Stomach (tissue), 9 donors: ENCODE measurements around the gene CDK17. TPM values are rescaled to one million over a fixed set of nuclear protein-coding genes. Genes with fewer than 3 reads are reported as not detected.

ENCODE experiments used
- DNase-seq, 2 donors: peaks; one replicate each; pipeline versions ENCODE4 v3.0.0 to v3.0.0-alpha.2; 2013 to 2019
- H3K27ac ChIP-seq, 5 donors: fragments of 200-600 bp in 4 of 5; sonication (generic) in 4 of 5; one replicate each; pipeline ENCODE4 v1.5.1; 2013 to 2019; ENCODE audit warnings: mild to moderate bottlenecking in 1 of 5, moderate library complexity in 1 of 5
- H3K27me3 ChIP-seq, 3 donors: fragments of 200-600 bp; sonication (generic); one replicate each; pipeline ENCODE4 v1.5.1; 2017 to 2019; ENCODE audit warnings: mixed run types in 1 of 3
- H3K36me3 ChIP-seq, 4 donors: fragments of 200-600 bp; sonication (generic); 1 replicate in 3 of 4; 2 replicates in 1 of 4; pipeline ENCODE4 v1.5.1; 2016 to 2019
- H3K4me1 ChIP-seq, 4 donors: fragments of 200-600 bp; sonication (generic); one replicate each; pipeline ENCODE4 v1.5.1; 2016 to 2019
- H3K4me3 ChIP-seq, 4 donors: fragments of 200-600 bp; sonication (generic) in 3 of 4; one replicate each; pipeline ENCODE4 v1.5.1; 2016 to 2019; ENCODE audit warnings: mild to moderate bottlenecking in 1 of 4
- H3K9me3 ChIP-seq, 4 donors: fragments of 200-600 bp; sonication (generic); one replicate each; pipeline ENCODE4 v1.5.1; 2016 to 2019
- EP300 ChIP-seq: sonication (generic); formaldehyde crosslinking; IDR thresholded peaks from one replicate; pipeline ENCODE4 v1.6.1; 2017; ENCODE audit warnings: antibody characterized with exemption
- POLR2A ChIP-seq, 4 donors: fragments of 450-650 bp; IDR thresholded peaks; one replicate each; pipeline ENCODE4 v1.6.1; 2016; ENCODE audit warnings: antibody characterized with exemption in 4 of 4, control low read depth in 2 of 4, mild to moderate bottlenecking in 1 of 4, moderate library complexity in 1 of 4
- POLR2AphosphoS5 ChIP-seq, 3 donors: sonication (generic); formaldehyde crosslinking; IDR thresholded peaks; one replicate each; pipeline ENCODE4 v1.6.1; 2016; ENCODE audit warnings: antibody characterized with exemption in 3 of 3
- WGBS, 5 donors: extraction: QIAGEN DNeasy Blood & Tissue Kit in 3 of 5; methylation state at CpG; one replicate each; pipeline versions ENCODE4 v1.1.5 to v1.1.7; 2013 to 2018; 5-methylcytosine and 5-hydroxymethylcytosine counted together
- intact Hi-C: fragments of 100-400 bp; cut with DNase I; formaldehyde crosslinking; loops from one replicate; pipeline ENCODE4 v1.15.1; 2023; ENCODE audit warnings: low total_unique reads
- polyA plus RNA-seq, 3 donors: library from polyadenylated mRNA; stranded (reverse); fragments of 200-250 nt; gene quantifications; one replicate each; pipeline ENCODE4 v1.2.3, GENCODE V29; 2013
- total RNA-seq, 5 donors: library from RNA; depleted of rRNA; stranded (reverse); fragments of >200 nt; gene quantifications; one replicate each; pipeline versions ENCODE4 v1.1.0 to v1.2.3, GENCODE V29; 2014 to 2016
- TF ChIP-seq, protein P1 (sequence below), 7 experiments: fragments of 450-650 bp in 4 of 7; fragments of 200-600 bp in 3 of 7; sonication (generic) in 3 of 7; IDR thresholded peaks; one replicate each; pipeline ENCODE4 v1.5.1; 2016 to 2019; ENCODE audit warnings: antibody characterized with exemption in 7 of 7, control low read depth in 2 of 7, mild to moderate bottlenecking in 1 of 7
- donor health status: healthy with polysubstance abuse.
- donor health status: Bipolar disorder and iron deficiency.
- donor health status: healthy.

Gene CDK17
- total and polyA plus RNA-seq, 8 donors, result 5.4 to 137 (median 40.5) TPM

DNA sequence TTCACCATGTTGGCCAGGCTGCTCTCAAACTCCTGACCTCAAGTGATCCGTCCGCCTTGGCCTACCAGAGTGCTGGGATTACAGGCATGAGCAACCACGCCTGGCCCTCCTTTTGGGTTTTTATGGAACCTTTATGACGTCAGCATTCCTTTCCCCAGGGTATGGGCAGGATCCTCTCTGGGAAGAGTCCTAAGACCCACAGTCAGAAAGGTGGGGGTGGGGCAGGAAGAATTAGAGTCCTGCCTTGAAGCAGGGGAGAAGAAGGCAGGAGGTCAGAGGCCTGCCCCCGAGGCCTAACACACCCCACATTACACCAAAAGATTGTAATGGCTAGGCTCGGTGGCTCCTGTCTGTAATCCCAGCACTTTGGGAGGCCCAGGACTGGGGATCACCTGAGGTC is 30.8 kb upstream of the CDK17 start:
- WGBS, 5 donors, result 89 to 96% (median 91%) methylated on average over 4 to 6 of the region's 6 CpGs
- no peak overlapping the region for H3K4me3 ChIP-seq
- no peaks in the 10 kb centered on the region for H3K9me3 ChIP-seq
- no peaks in the 10 kb centered on the region for H3K27me3 ChIP-seq
- no peaks in the 10 kb centered on the region for H3K36me3 ChIP-seq
- intact Hi-C loops, result no loop called here
- H3K27ac ChIP-seq, result no peak overlapping the region
- H3K4me1 ChIP-seq, result no peaks in the 10 kb centered on the region
- DNase-seq, result no peak
- no peak for TF ChIP-seq POLR2AphosphoS5 (IDR thresholded peaks at IDR 0.05)

DNA sequence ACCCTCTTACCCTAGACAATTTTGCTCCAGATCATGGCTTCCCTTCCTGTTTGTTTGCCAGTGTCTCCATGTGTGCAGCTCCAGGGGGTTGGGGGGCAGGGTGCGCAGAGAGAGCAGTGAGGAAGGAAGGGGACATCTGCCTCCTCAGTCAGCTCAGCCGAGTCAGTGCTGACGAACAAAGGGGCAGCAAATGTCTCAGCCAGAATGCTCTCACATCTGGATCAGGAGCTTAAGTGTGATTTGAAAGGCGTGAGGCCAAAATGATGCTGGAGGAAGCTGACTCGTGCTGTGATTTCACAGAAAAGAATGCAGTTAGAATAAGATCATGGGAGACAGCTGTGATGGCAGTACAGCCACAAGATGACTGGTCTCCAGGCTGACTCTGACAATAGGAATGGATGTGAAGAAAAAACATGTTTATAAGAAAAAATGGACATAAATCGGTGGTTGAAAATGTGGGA is 27.1 kb upstream of the CDK17 start:
- 42 to 63% (median 52%) methylated on average over 6 of the region's 6 CpGs for whole genome bisulfite sequencing, 5 donors
- Histone ChIP-seq H3K36me3 (no peaks in the 10 kb centered on the region), H3K27ac (peak overlapping the region in 4 of 5 donors; percentile 61 to 79 (median 68)), H3K4me1 (no peaks in the 10 kb centered on the region), H3K4me3 (no peak overlapping the region), H3K27me3 (no peaks in the 10 kb centered on the region), H3K9me3 (no peaks in the 10 kb centered on the region)
- DNase-seq, result peak; percentile 33 to 85
- intact Hi-C loops, result no loop called here
- no peak for TF ChIP-seq EP300
- no peak for TF ChIP-seq POLR2A (IDR thresholded peaks at IDR 0.05)
- TF ChIP-seq POLR2AphosphoS5 (IDR thresholded peaks at IDR 0.05), result peak; percentile 20 to 80 (median 54)

DNA sequence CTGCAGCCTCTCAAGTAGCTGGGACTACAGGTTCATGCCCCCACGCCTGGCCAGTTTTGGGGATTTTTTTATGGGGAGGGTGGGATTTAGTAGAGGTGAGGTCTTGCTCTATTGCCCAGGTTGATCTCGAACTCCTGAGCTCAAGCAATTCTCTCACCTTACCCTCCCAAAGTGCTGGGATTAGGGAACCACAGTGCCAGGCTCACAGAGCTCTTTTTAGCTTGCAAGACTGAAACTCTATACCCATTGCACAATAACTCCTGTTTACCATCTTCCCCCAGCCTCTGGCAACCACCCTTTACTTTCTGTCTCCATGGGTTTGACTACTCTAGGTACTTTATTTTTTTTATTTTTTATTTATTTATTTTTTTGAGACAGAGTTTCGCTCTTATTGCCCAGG is 25.7 kb upstream of the CDK17 start:
- intact Hi-C loops, result no loop called here
- Histone ChIP-seq H3K4me3 (no peak overlapping the region), H3K36me3 (no peaks in the 10 kb centered on the region), H3K4me1 (peaks cover 0 to 7% (median 3%) of the 10 kb centered on the region in 4 donors), H3K9me3 (no peaks in the 10 kb centered on the region), H3K27ac (no peak overlapping the region), H3K27me3 (no peaks in the 10 kb centered on the region)
- TF ChIP-seq POLR2A (IDR thresholded peaks at IDR 0.05), result no peak
- TF ChIP-seq POLR2AphosphoS5 (IDR thresholded peaks at IDR 0.05), result no peak
- TF ChIP-seq, protein P1, sequence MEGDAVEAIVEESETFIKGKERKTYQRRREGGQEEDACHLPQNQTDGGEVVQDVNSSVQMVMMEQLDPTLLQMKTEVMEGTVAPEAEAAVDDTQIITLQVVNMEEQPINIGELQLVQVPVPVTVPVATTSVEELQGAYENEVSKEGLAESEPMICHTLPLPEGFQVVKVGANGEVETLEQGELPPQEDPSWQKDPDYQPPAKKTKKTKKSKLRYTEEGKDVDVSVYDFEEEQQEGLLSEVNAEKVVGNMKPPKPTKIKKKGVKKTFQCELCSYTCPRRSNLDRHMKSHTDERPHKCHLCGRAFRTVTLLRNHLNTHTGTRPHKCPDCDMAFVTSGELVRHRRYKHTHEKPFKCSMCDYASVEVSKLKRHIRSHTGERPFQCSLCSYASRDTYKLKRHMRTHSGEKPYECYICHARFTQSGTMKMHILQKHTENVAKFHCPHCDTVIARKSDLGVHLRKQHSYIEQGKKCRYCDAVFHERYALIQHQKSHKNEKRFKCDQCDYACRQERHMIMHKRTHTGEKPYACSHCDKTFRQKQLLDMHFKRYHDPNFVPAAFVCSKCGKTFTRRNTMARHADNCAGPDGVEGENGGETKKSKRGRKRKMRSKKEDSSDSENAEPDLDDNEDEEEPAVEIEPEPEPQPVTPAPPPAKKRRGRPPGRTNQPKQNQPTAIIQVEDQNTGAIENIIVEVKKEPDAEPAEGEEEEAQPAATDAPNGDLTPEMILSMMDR (IDR thresholded peaks at IDR 0.05), result no peak
- no peak for TF ChIP-seq EP300
- WGBS, 5 donors, result 88 to 99% (median 96%) methylated on average over 3 of the region's 3 CpGs
- DNase-seq, result no peak

DNA sequence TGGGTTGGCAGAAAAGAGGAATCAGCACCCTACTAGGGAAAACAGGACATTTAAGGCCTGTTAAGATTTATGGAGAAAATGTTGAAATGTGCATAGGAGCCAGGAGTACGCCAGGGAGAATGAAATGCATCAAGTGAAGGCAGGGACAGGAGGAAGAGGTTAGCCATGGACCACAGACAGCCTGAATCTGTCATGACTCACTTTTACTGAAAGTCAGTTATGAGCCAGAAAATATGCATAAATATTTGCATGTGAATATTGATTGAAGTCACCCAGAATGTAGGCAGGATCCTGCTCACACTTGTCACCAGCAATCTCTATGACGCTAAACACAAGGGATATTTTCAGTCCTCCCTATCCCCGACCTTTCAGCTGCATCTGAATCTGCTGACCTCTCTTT is 25.1 kb upstream of the CDK17 start:
- no peak overlapping the region for H3K4me3 ChIP-seq
- no peak overlapping the region for H3K27ac ChIP-seq
- peaks cover 0 to 9% (median 4%) of the 10 kb centered on the region in 4 donors for H3K4me1 ChIP-seq
- H3K9me3 ChIP-seq, result no peaks in the 10 kb centered on the region
- 68 to 79% (median 73%) methylated on average over 3 of the region's 3 CpGs for WGBS, 5 donors
- H3K36me3 ChIP-seq, result no peaks in the 10 kb centered on the region
- no peak for TF ChIP-seq POLR2A (IDR thresholded peaks at IDR 0.05)
- TF ChIP-seq, protein P1 (IDR thresholded peaks at IDR 0.05), result no peak
- no peak for TF ChIP-seq EP300
- TF ChIP-seq POLR2AphosphoS5 (IDR thresholded peaks at IDR 0.05), result no peak
- intact Hi-C loops, result no loop called here
- no peaks in the 10 kb centered on the region for H3K27me3 ChIP-seq
- DNase-seq, result no peak

DNA sequence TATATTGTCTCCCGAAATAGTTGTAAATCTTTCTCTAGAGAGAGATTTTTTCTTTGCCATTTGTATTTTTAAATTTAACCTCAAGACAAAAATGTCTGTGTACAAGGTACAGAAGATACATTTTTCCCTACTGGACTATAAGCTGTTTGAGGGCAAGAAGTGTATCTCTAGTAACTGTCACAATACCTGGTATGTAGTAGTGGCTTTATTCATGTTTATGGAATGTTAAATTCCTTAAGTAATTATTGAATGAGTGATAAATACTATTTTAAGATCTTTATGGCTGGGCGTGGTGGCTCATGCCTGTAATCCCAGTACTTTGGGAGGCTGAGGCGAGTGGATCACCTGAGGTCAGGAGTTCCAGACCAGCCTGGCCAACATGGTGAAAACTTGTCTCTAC is 24.4 kb upstream of the CDK17 start:
- 81 to 93% (median 91%) methylated on average over 3 of the region's 3 CpGs for WGBS, 5 donors
- no peaks in the 10 kb centered on the region for H3K36me3 ChIP-seq
- H3K27ac ChIP-seq, result no peak overlapping the region
- no peak for DNase-seq
- no peak overlapping the region for H3K4me3 ChIP-seq
- H3K9me3 ChIP-seq, result no peaks in the 10 kb centered on the region
- H3K4me1 ChIP-seq, result peaks cover 0 to 9% (median 4%) of the 10 kb centered on the region in 4 donors
- H3K27me3 ChIP-seq, result no peaks in the 10 kb centered on the region
- intact Hi-C loops, result no loop called here
- TF ChIP-seq, protein P1 (IDR thresholded peaks at IDR 0.05), result no peak
- no peak for TF ChIP-seq POLR2A (IDR thresholded peaks at IDR 0.05)
- TF ChIP-seq POLR2AphosphoS5 (IDR thresholded peaks at IDR 0.05), result no peak
- TF ChIP-seq EP300, result no peak
